Right kidney (tissue), 1 donor: ENCODE measurements around the gene MICAL3.

Experiments
- DNase-seq: peaks from one replicate; pipeline ENCODE4 v3.0.0-alpha.2; 2016

MICAL3 gene

DNA sequence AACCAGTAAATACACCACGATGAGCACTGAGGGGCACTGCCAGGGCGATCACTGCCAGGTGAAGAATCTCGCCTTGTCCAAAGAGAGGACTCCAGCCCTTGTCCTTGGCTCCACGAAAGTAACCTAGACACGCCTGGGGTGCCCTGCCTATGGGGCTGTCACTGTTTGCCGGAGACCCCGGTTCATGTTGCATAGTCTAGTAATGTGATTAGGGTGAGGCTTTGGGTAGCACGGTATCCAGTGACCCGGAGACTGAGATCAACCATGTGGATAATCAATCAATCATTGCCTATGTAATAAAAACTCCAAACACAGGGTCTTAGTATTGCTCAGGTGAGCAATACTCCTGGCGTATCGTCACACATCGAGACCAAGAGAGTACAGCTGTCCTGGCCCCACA lies 190.9 kb downstream of the MICAL3 start:
- DNase-seq, result no peak

GRCh38 chr22:17832665-17833064 lies 191.7 kb downstream of the MICAL3 start:
- DNase-seq, result no peak

GRCh38 chr22:17831501-17832251 lies 192.7 kb downstream of the MICAL3 start:
- DNase-seq, result no peak

DNA sequence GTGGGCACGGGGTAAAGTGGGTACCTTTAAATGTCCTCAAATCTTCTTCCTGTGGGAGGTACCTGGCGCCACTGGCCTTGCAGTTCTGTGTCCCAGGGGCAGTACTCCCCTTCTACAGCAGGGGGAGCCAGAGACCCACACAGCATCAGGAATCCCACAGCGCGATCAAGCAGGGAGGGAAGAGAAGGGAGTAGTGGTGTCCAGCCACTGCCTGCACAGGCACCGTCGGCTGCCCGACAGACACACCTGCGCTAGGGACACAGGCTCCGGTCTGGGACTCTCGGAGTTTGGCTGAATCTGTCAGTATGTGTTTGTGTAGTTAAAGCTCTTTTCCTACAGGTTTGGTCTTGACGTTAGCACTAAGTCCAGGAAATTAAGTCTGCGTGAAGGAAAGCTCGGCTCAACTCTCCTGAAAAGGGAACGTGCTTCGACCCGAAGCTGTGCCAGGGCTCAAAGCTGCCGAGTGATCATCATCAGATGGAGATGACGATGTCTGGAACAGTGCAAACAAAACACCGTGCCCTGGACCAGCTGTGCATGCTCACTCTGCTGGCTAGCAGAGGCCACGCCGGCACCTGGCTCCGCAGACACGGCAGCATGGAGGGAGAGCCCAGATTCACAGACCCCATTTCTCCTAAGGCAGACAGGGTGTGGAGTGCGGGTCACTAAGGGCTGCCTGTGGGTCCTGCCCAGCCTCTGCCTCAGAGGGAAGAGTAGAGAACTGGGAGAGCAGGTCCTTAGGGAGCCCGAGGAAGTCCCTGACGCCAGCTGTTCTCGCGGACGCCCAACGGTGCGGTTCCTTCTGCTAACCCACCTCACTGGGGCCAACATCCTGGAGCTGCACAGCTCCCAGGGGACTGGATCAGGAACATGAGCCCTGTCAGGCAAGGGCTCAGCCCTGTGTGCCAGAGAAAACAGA lies 194.1 kb downstream of the MICAL3 start:
- peak; percentile 72 for DNase-seq

DNA sequence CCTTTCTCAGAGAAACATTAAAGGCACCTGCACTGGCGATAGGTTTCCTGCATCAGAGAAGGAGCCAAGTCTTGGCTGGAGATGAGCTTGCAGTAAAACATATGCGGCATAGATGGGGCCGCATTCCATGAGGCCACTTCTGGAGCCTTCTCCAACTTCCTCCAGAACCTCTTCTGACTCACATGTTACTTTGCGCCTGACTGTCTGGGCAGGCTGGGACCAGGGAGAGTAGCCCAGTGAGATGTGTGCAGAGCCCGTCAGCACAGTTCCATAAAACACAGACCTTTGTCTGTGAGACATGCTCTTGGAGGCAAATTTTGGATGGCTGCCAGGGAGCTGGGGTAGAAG lies 194.7 kb downstream of the MICAL3 start:
- DNase-seq, result no peak

- no peak for DNase-seq
Measured at GRCh38 chr22:17828502-17829080, 195.8 kb downstream of the MICAL3 start.

DNA sequence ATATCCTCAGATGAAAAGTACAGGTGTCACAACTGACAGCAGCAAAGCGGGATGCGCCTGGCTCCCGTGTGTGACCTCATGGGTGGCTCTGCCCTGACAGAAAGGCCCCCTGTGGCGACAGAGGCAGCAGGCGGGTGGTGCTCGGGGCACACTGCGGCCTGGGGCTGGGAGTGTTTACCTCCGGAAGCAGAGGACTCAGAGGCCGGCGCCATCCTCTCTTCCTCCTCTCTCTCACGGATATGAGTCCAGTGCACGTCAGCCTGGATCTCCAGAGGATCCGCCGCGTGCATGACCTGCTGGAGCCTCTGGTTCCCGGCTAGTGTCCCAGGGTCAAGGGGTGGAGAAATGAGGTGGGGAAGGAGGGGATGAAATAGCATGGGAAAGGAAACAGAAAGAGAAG lies 196.9 kb downstream of the MICAL3 start:
- DNase-seq, result no peak

- DNase-seq, result no peak
Measured at GRCh38 chr22:17825876-17826550, 198.3 kb downstream of the MICAL3 start.

GRCh38 chr22:17824457-17824856 lies 199.9 kb downstream of the MICAL3 start:
- DNase-seq, result no peak

DNA sequence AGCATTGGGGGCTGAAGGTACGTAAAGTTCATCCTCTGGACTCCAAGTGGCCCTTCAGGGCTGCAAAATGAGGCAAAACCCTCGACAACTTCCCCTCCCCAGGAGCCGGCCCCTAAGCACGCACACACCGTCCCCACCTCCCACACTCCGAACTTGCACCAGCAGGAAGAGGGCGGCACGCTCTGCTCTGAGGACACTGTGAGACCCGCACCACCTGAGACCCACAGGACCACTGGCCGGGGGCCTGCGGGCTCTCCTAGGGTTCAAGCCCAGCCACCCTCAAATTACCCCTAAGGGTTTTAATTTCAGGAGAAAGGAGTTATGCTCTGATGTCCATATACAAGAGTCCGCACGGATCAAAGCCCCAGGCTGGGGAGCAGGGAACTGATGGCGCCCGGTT lies 200.4 kb downstream of the MICAL3 start:
- no peak for DNase-seq

DNA sequence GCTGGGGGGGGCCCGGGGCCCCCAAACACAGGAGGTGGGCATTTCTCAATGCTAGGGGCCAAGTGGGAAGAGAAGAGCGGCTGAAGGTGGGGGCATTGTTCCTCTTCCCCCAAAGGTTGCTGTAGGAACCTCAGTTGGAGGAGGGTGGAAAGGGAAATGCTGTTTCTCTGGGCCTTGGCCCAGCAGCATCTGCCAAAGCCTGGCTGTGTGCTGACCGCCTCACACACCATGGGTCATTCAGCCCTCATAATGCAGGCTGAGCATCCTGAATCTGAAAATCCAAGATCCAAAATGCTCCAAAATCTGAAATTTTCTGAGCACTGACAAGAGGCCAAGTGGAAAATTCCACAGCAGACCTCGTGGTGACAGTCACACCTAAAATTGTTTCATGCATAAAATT lies 201.1 kb downstream of the MICAL3 start:
- DNase-seq, result no peak

- DNase-seq, result no peak
Measured at GRCh38 chr22:17822087-17822486, 202.3 kb downstream of the MICAL3 start.

DNA sequence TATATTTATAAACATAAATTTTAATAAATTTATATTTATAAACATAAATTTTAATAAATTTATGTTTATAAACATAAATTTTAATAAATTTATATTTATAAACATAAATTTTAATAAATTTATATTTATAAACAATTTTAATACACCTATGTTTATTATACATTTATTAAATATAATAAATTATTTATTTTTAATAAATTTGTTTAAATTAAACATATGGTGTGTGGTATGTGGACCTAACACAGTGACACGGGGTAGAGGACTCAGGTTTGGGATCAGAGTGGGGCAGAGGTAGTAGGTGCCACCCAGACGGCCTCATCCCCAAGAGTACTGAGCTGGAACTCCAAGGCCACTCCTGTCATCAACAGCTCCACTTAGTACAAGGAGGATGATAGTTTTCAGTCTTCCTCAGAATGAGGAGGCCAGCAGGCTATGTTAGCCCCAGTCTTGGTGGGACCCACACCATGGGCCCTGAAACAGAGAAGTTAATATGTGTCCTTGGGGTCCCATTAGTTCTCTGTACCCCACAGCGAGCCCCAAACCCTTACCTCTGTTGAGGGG lies 203.4 kb downstream of the MICAL3 start:
- DNase-seq, result no peak

GRCh38 chr22:17818649-17819048 lies 205.7 kb downstream of the MICAL3 start:
- no peak for DNase-seq

DNA sequence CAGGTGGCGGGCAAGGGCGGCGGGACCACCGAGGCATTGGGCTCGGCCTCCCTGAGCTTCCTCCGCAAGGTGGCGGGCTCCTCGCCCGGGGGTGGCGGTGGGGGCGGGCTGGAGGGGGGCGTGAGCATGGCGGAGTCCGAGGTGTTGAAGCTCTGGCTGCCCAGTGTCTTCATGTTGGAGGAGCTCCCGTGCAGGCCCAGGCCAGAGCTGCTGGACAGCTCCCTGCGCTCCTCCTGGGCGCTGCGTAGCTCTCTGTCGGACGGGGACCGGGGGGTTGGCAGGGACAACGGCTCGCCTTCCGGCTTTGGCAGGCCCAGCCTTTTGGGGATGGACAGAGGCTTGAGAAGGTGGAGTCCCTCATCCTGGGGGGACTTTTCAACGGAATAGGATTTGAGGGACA lies 206.2 kb downstream of the MICAL3 start:
- no peak for DNase-seq

- DNase-seq, result no peak
Measured at GRCh38 chr22:17817511-17818065, 206.8 kb downstream of the MICAL3 start.

- DNase-seq, result no peak
Measured at GRCh38 chr22:17817079-17817478, 207.3 kb downstream of the MICAL3 start.

DNA sequence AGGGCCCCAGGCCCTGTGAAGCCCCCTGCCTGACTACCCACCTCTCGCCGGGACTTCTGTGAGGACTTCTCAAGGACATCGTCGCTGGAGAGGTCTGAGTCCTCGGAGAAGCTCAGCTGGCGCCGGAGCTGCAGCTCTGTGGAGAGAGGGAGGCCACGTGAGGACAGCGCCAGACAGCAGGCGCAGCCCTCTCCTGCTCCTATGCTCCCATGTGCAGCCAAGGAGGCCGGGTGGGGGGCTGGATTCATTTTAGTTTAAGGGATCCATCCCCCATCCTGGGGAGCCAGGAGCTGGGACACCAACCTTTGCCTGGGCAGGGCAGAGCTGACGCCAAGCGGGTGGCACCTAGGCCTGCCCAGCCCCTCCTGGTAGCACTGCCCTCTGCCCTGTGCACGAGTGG lies 207.7 kb downstream of the MICAL3 start:
- DNase-seq, result no peak

GRCh38 chr22:17815703-17816254 lies 208.6 kb downstream of the MICAL3 start:
- DNase-seq, result no peak

DNA sequence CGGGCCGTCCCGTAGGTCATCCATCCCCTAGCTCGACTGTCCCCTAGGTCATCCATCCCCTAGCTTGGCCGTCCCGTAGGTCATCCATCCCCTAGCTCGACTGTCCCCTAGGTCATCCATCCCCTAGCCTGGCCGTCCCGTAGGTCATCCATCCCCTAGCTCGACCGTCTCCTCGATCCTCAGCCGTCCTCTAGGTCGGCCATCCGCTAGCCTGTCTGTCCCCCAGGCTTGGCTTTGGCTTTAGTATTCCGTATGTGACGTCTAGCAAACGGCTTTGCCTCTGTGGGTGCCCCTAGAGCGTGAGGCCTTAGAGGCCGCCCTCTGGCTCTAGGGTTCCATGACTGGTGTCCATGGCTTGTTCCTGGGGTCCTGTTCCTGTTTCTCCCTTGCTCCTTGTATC lies 209.5 kb downstream of the MICAL3 start:
- no peak for DNase-seq

- DNase-seq, result no peak
Measured at GRCh38 chr22:17814084-17814483, 210.3 kb downstream of the MICAL3 start.

GRCh38 chr22:17811119-17811518 lies 213.2 kb downstream of the MICAL3 start:
- no peak for DNase-seq
